Measurements from ENCODE around the gene ADCY4.

ADCY4 gene

DNA sequence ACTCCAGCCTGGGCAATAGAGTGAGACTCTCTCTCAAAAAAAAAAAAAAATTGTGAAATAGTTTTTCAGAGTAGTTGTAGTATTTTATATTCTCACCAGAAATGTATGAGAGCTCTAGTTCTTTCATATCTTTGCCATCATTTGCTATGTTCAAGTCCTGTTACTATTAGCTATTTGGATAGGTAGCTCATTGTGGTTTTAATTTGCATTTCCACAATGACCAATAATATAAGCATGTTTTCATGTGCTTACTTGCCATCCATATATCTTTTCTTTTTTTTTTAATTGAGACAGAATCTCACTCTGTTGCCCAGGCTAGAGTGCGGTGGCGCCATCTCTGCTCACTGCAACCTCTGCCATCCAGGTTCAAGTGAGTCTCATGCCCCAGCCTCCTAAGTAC, 13.3 kb upstream of the ADCY4 start:
- H3K4me3 ChIP-seq (replicated peaks; ENCODE audit: low read depth, low read length), result no peak overlapping the region
- TF ChIP-seq, protein P1, sequence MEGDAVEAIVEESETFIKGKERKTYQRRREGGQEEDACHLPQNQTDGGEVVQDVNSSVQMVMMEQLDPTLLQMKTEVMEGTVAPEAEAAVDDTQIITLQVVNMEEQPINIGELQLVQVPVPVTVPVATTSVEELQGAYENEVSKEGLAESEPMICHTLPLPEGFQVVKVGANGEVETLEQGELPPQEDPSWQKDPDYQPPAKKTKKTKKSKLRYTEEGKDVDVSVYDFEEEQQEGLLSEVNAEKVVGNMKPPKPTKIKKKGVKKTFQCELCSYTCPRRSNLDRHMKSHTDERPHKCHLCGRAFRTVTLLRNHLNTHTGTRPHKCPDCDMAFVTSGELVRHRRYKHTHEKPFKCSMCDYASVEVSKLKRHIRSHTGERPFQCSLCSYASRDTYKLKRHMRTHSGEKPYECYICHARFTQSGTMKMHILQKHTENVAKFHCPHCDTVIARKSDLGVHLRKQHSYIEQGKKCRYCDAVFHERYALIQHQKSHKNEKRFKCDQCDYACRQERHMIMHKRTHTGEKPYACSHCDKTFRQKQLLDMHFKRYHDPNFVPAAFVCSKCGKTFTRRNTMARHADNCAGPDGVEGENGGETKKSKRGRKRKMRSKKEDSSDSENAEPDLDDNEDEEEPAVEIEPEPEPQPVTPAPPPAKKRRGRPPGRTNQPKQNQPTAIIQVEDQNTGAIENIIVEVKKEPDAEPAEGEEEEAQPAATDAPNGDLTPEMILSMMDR (IDR thresholded peaks at IDR 0.05; ENCODE audit: low read length, missing control alignments), result no peak
- no peak for DNase-seq (ENCODE audit: low read depth)

- DNase-seq (ENCODE audit: low read depth), result no peak
- H3K4me3 ChIP-seq (replicated peaks; ENCODE audit: low read depth, low read length), result no peak overlapping the region
Observed at GRCh38 chr14:24347134-24347533, 12.3 kb upstream of the ADCY4 start.

GRCh38 chr14:24343795-24344660, 9.2 kb upstream of the ADCY4 start:
- DNase-seq (ENCODE audit: low read depth), result no peak

More at GRCh38 chr14:24347134-24347533, 12.3 kb upstream of the ADCY4 start:
- TF ChIP-seq, protein P1 (IDR thresholded peaks at IDR 0.05; ENCODE audit: low read length, missing control alignments), result no peak

GRCh38 chr14:24342889-24343288, 8.0 kb upstream of the ADCY4 start:
- DNase-seq (ENCODE audit: low read depth), result no peak
- TF ChIP-seq, protein P1 (IDR thresholded peaks at IDR 0.05; ENCODE audit: low read length, missing control alignments), result no peak
- no peak overlapping the region for H3K4me3 ChIP-seq (replicated peaks; ENCODE audit: low read depth, low read length)

More at GRCh38 chr14:24343795-24344660, 9.2 kb upstream of the ADCY4 start:
- no peak overlapping the region for H3K4me3 ChIP-seq (replicated peaks; ENCODE audit: low read depth, low read length)
- TF ChIP-seq, protein P1 (IDR thresholded peaks at IDR 0.05; ENCODE audit: low read length, missing control alignments), result no peak

DNA sequence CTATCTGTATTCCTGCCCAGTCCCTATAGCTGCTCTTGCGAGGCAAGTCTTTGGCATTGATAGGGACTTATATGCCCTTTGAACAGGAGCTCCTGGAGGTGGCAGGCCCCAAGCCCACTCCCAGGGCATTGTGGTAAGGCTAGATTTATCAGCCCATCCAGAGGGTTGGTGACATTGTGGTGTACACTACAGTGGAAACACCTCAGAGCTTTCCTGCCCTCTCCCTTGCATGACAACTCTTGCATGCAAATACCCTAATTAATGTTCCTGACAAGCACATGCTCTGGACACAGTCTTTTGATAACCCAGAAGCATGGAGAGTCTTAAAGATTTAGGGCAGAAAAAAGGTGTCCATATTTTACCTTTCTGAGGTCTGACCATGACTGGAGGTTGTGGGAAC, 5.7 kb upstream of the ADCY4 start:
- no peak overlapping the region for H3K4me3 ChIP-seq (replicated peaks; ENCODE audit: low read depth, low read length)
- DNase-seq (ENCODE audit: low read depth), result no peak
- TF ChIP-seq, protein P1 (IDR thresholded peaks at IDR 0.05; ENCODE audit: low read length, missing control alignments), result no peak

- no peak for DNase-seq (ENCODE audit: low read depth)
- H3K4me3 ChIP-seq (replicated peaks; ENCODE audit: low read depth, low read length), result peak within 1 kb of the TSS; percentile 35
- TF ChIP-seq, protein P1 (IDR thresholded peaks at IDR 0.05; ENCODE audit: low read length, missing control alignments), result no peak
Observed at GRCh38 chr14:24339284-24340151, 4.6 kb upstream of the ADCY4 start, which contains the start of gene RIPK3. Gene RIPK3 (minus strand): TSS chr14:24339991. CDS start chr14:24339826, 165 bp downstream.
